SK-N-SH (cell line): ENCODE data around the gene UBAP1L. TPM values are rescaled to one million over a fixed set of nuclear protein-coding genes. Genes with fewer than 3 reads are reported as not detected.
"Not testable (repeated sequence)": the region's sequence is repeated elsewhere in the genome, so short reads cannot be mapped to it uniquely, and the experiment has no call there.

Source experiments
- CTCF ChIA-PET: fragments of 300-600, 350-600 bp; formaldehyde crosslinking; extraction: SDS; loops from one replicate; lab custom pipeline; 2021; lab: Yijun Ruan, JAX
- POLR2A ChIA-PET: fragments of 350-600 bp; sonication (Branson Sonifier 250); formaldehyde crosslinking; extraction: SDS; loops from one replicate; lab custom pipeline; 2020; ENCODE audit warnings: antibody characterized with exemption, inconsistent platforms; lab: Yijun Ruan, JAX
- DNase-seq: peaks from one replicate; pipeline ENCODE4 v3.0.0; 2012
- H2AFZ ChIP-seq: fragments of 200-600 bp; sonication (generic); 2 replicates; pipeline ENCODE4 v1.8.1; 2016; ENCODE audit warnings: antibody characterized with exemption, mild to moderate bottlenecking, low read depth
- H3F3A ChIP-seq: fragments of 200-600 bp; sonication (generic); replicated peaks from 2 replicates; pipeline ENCODE3; 2016; ENCODE audit warnings: antibody characterized with exemption, mild to moderate bottlenecking; ENCODE audit not compliant: insufficient read depth
- H3K27ac ChIP-seq, 2 experiments: fragments of 200-500 bp in 1 of 2; fragments of 200-600 bp in 1 of 2; sonication (Bioruptor generic) in 1 of 2; sonication (generic), shearing (Covaris generic) in 1 of 2; 2 replicates each; pipeline versions ENCODE4 v1.5.1 to v1.6.1; 2014 to 2016; ENCODE audit warnings: low read depth in 2 of 2, inconsistent platforms in 1 of 2, low read length in 1 of 2, mild to moderate bottlenecking in 1 of 2, mixed read lengths in 1 of 2
- H3K27me3 ChIP-seq: fragments of 200-600 bp; sonication (generic), shearing (Covaris generic); 2 replicates; pipeline ENCODE4 v1.6.1; 2016; ENCODE audit warnings: mixed run types; ENCODE audit not compliant: insufficient read depth
- H3K36me3 ChIP-seq, 2 experiments: fragments of 200-500 bp in 1 of 2; fragments of 200-600 bp in 1 of 2; sonication (Bioruptor generic) in 1 of 2; sonication (generic) in 1 of 2; replicated peaks in 1 of 2; 2 replicates each; pipeline versions ENCODE3 to v1.5.1; 2014 to 2016; ENCODE audit warnings: low read length in 1 of 2, mild to moderate bottlenecking in 1 of 2; ENCODE audit not compliant: insufficient read depth in 2 of 2, control insufficient read depth in 1 of 2
- H3K4me1 ChIP-seq, 2 experiments: fragments of 200-500 bp in 1 of 2; fragments of 200-600 bp in 1 of 2; sonication (Bioruptor generic) in 1 of 2; sonication (generic), shearing (Covaris generic) in 1 of 2; 2 replicates each; pipeline versions ENCODE4 v1.5.1 to v1.6.1; 2014 to 2016; ENCODE audit warnings: low read depth in 1 of 2, low read length in 1 of 2, mixed run types in 1 of 2; ENCODE audit not compliant: insufficient read depth in 2 of 2, control insufficient read depth in 1 of 2
- H3K4me2 ChIP-seq: fragments of 200-600 bp; sonication (generic), shearing (Covaris generic); 2 replicates; pipeline ENCODE4 v1.6.1; 2017; ENCODE audit warnings: mixed run types
- H3K4me3 ChIP-seq, 2 experiments: fragments of 200-500 bp in 1 of 2; fragments of 200-600 bp in 1 of 2; sonication (Bioruptor generic) in 1 of 2; sonication (generic), shearing (Covaris generic) in 1 of 2; 2 replicates each; pipeline versions ENCODE4 v1.5.1 to v1.8.1; 2014 to 2016; ENCODE audit warnings: low read depth in 2 of 2, inconsistent platforms in 1 of 2, low read length in 1 of 2, mild to moderate bottlenecking in 1 of 2, mixed read lengths in 1 of 2, moderate library complexity in 1 of 2
- H3K79me2 ChIP-seq: fragments of 200-600 bp; sonication (generic); 2 replicates; pipeline ENCODE4 v1.8.1; 2017; ENCODE audit warnings: mild to moderate bottlenecking; ENCODE audit not compliant: insufficient read depth
- H3K9ac ChIP-seq: fragments of 200-600 bp; sonication (generic); 2 replicates; pipeline ENCODE4 v1.6.1; 2017; ENCODE audit warnings: mixed run types
- H3K9me2 ChIP-seq: fragments of 200-600 bp; sonication (generic); 2 replicates; pipeline ENCODE4 v1.6.1; 2017; ENCODE audit warnings: mixed run types
- H3K9me3 ChIP-seq: fragments of 200-600 bp; sonication (generic); 2 replicates; pipeline ENCODE4 v1.6.1; 2017; ENCODE audit warnings: mixed run types, mild to moderate bottlenecking, moderate library complexity
- H4K20me1 ChIP-seq: fragments of 200-600 bp; sonication (generic); 2 replicates; pipeline ENCODE4 v1.6.1; 2017; ENCODE audit warnings: mild to moderate bottlenecking, mixed run types; ENCODE audit not compliant: insufficient read depth
- ELF1 ChIP-seq: IDR thresholded peaks from 2 replicates; pipeline ENCODE4 v1.4.0; 2012
- EZH2phosphoT487 ChIP-seq: fragments of 200-600 bp; sonication (generic); IDR thresholded peaks from 2 replicates; pipeline ENCODE4 v1.6.1; 2017; ENCODE audit warnings: low read depth, mixed run types, mild to moderate bottlenecking, antibody characterized with exemption, moderate library complexity, borderline replicate concordance
- FOXJ3 ChIP-seq: sonication (generic); formaldehyde crosslinking; IDR thresholded peaks from 2 replicates; pipeline ENCODE4 v1.5.1; 2020; ENCODE audit warnings: mild to moderate bottlenecking, missing genetic modification reagents
- GATA2 ChIP-seq: sonication (generic); formaldehyde crosslinking; IDR thresholded peaks from 2 replicates; pipeline ENCODE4 v1.5.0; 2020; ENCODE audit warnings: mild to moderate bottlenecking, missing genetic modification reagents
- NFIC ChIP-seq: IDR thresholded peaks from 2 replicates; pipeline ENCODE4 v1.4.0; 2012; ENCODE audit warnings: borderline replicate concordance
- NRF1 ChIP-seq: IDR thresholded peaks from 2 replicates; pipeline ENCODE4 v1.6.1; 2012; ENCODE audit warnings: low read depth, mild to moderate bottlenecking, low read length
- RAD21 ChIP-seq: IDR thresholded peaks from 2 replicates; pipeline ENCODE4 v1.6.1; 2012; ENCODE audit warnings: mild to moderate bottlenecking, low read length
- RFX5 ChIP-seq: IDR thresholded peaks from 2 replicates; pipeline ENCODE4 v1.6.1; 2012; ENCODE audit warnings: mild to moderate bottlenecking, improper control_type of control experiment, low read length
- SMC3 ChIP-seq: IDR thresholded peaks from 2 replicates; pipeline ENCODE4 v1.6.1; 2012; ENCODE audit warnings: low read depth, low read length, improper control_type of control experiment
- TCF12 ChIP-seq: IDR thresholded peaks from 2 replicates; pipeline ENCODE4 v1.4.0; 2012
- WGBS: methylation state at CpG from one replicate; pipeline ENCODE4 v1.1.6; 2017; ENCODE audit warnings: low lambda C conversion rate; 5-methylcytosine and 5-hydroxymethylcytosine counted together
- polyA plus RNA-seq, 3 experiments: library from polyadenylated mRNA; depleted of rRNA; stranded (reverse); fragments of >200 nt; gene quantifications; 2 replicates each; pipeline ENCODE4 v1.2.3, GENCODE V29; 2012
- TF ChIP-seq, protein P1 (sequence below): IDR thresholded peaks from 2 replicates; pipeline ENCODE4 v1.4.0; 2012; ENCODE audit warnings: low read depth
- TF ChIP-seq, protein P2 (sequence below): fragments of 150-350 bp; IDR thresholded peaks from 2 replicates; pipeline ENCODE4 v1.6.1; 2016; ENCODE audit warnings: mild to moderate bottlenecking, low read depth, low read length
- TF ChIP-seq, protein P3 (sequence below): fragments of 200-600 bp; sonication (generic); IDR thresholded peaks from 2 replicates; pipeline ENCODE4 v1.6.1; 2017; ENCODE audit warnings: antibody characterized with exemption, mild to moderate bottlenecking, moderate library complexity
- TF ChIP-seq, protein P4 (sequence below): IDR thresholded peaks from 2 replicates; pipeline ENCODE4 v1.4.0; 2012; ENCODE audit warnings: low read depth, borderline replicate concordance

The UBAP1L gene
- polyA plus RNA-seq, 1 of the 3 experiments (the other 2 are of a cell fraction) = 1.8 TPM

DNA sequence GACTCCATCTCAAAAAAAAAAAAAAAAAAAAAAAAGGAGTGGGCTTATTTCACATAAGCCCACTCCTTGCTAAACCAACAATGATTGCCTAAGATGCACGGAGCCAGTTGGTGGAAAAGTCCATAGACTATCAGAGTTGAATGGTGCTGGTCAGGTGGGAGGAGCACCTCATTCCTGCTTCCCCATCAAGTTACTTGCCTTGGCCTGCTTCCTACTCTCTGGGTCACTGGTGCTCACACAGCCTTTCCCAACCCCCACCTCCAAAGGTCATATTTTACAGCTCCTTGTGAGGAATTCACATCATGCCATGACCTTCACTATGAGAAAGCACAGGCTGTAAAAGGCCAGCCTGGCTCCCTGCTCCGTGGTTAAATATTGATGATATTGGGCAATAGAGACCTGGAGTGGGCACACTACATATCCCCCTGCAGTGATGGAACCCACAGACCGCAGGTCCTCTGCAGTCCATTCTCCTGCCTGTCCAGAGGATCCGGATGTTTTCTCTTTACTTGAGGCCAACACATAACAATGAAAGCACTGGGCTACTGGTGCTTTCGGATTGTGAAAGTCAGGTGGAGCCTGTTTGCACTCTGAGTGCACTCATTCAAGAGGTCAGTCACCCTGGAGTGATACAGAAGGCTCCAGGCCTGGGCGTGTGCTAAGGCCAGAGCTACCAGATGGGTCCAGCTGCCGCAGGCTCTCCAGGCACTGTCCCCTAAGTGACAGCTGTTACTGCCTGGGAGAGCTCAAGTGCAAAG, 70.1 kb downstream of the UBAP1L start, which contains the start of gene SLC51B:
TSS of gene SLC51B (plus strand) at position 664 of the 758 bp plus-strand sequence. CDS start 4,618 bp downstream, outside the sequence.
- no peak for TF ChIP-seq NFIC
- TF ChIP-seq FOXJ3 (CRISPR knock-in tag) = no peak
- TF ChIP-seq SMC3 = no peak
- no peak for TF ChIP-seq GATA2 (CRISPR knock-in tag)
- no peak for TF ChIP-seq EZH2phosphoT487
- TF ChIP-seq, protein P1, sequence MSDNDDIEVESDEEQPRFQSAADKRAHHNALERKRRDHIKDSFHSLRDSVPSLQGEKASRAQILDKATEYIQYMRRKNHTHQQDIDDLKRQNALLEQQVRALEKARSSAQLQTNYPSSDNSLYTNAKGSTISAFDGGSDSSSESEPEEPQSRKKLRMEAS = no peak
- TF ChIP-seq, protein P2, sequence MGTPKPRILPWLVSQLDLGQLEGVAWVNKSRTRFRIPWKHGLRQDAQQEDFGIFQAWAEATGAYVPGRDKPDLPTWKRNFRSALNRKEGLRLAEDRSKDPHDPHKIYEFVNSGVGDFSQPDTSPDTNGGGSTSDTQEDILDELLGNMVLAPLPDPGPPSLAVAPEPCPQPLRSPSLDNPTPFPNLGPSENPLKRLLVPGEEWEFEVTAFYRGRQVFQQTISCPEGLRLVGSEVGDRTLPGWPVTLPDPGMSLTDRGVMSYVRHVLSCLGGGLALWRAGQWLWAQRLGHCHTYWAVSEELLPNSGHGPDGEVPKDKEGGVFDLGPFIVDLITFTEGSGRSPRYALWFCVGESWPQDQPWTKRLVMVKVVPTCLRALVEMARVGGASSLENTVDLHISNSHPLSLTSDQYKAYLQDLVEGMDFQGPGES = no peak
- no peak for TF ChIP-seq ELF1
- TF ChIP-seq RFX5 = no peak
- TF ChIP-seq TCF12 = no peak
- no peak for TF ChIP-seq NRF1
- TF ChIP-seq, protein P3, sequence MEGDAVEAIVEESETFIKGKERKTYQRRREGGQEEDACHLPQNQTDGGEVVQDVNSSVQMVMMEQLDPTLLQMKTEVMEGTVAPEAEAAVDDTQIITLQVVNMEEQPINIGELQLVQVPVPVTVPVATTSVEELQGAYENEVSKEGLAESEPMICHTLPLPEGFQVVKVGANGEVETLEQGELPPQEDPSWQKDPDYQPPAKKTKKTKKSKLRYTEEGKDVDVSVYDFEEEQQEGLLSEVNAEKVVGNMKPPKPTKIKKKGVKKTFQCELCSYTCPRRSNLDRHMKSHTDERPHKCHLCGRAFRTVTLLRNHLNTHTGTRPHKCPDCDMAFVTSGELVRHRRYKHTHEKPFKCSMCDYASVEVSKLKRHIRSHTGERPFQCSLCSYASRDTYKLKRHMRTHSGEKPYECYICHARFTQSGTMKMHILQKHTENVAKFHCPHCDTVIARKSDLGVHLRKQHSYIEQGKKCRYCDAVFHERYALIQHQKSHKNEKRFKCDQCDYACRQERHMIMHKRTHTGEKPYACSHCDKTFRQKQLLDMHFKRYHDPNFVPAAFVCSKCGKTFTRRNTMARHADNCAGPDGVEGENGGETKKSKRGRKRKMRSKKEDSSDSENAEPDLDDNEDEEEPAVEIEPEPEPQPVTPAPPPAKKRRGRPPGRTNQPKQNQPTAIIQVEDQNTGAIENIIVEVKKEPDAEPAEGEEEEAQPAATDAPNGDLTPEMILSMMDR = no peak
- TF ChIP-seq, protein P4, sequence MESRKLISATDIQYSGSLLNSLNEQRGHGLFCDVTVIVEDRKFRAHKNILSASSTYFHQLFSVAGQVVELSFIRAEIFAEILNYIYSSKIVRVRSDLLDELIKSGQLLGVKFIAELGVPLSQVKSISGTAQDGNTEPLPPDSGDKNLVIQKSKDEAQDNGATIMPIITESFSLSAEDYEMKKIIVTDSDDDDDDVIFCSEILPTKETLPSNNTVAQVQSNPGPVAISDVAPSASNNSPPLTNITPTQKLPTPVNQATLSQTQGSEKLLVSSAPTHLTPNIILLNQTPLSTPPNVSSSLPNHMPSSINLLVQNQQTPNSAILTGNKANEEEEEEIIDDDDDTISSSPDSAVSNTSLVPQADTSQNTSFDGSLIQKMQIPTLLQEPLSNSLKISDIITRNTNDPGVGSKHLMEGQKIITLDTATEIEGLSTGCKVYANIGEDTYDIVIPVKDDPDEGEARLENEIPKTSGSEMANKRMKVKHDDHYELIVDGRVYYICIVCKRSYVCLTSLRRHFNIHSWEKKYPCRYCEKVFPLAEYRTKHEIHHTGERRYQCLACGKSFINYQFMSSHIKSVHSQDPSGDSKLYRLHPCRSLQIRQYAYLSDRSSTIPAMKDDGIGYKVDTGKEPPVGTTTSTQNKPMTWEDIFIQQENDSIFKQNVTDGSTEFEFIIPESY = no peak
- TF ChIP-seq RAD21 = no peak
- Histone ChIP-seq H3K36me3 (no peaks in the 10 kb centered on the region), H3K27ac (no peak within 1 kb of the TSS), H3K9me2 (no peaks in the 10 kb centered on the region), H2AFZ (0 out of 2 replicates have a peak within 1 kb of the TSS, but pooled peaks have one; percentile 35), H3F3A (no peaks in the 10 kb centered on the region), H3K27me3 (no peaks in the 10 kb centered on the region), H3K79me2 (no peaks in the 10 kb centered on the region), H3K4me2 (no peak within 1 kb of the TSS), H4K20me1 (no peaks in the 10 kb centered on the region), H3K9ac (no peak within 1 kb of the TSS), H3K4me3 (no peak within 1 kb of the TSS), H3K4me1 (peaks cover 0 to 12% of the 10 kb centered on the region in 2 experiments; a peak in 1 of 4 replicates), H3K9me3 (no peaks in the 10 kb centered on the region)
- CTCF ChIA-PET = interaction anchor here (1.4 to 4.2 kb wide), 2 partner anchors 11 to 283 kb away, joined by 3 to 21 read pairs; no protein-coding TSS in a partner anchor
- POLR2A ChIA-PET = no interaction called here
- no peak for DNase-seq
- WGBS = 81% methylated on average over 7 of the region's 7 CpGs

DNA sequence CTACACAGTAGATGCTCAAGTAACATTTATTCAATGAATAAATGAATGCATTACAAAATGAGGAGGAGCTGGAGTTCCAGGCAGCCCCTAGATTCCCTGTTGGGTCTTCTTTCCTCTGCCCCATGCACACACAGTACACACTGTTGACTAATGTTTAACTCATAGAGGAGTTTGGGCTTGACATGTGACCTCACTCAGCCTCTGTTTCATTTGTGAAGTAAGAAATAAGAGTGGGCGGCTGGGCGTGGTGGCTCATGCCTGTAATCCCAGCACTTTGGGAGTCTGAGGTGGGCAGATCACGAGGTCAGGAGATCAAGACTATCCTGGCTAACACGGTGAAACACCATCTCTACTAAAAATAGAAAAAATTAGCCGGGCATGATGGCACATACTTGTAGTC, 70.8 kb downstream of the UBAP1L start:
- CTCF ChIA-PET = interaction anchor here (1.2 to 4.2 kb wide), 3 partner anchors 10 to 283 kb away, joined by 3 to 21 read pairs (median 5); no protein-coding TSS in a partner anchor
- H3K9me3 ChIP-seq, H3K9ac ChIP-seq, POLR2A ChIA-PET, H3K79me2 ChIP-seq, H3K36me3 ChIP-seq, H3K4me3 ChIP-seq, H3K27ac ChIP-seq, H3F3A ChIP-seq, H3K4me1 ChIP-seq, H3K9me2 ChIP-seq, H4K20me1 ChIP-seq, H3K4me2 ChIP-seq, DNase-seq, H3K27me3 ChIP-seq: not testable (repeated sequence)
- 0 out of 2 replicates have a peak overlapping the region, but pooled peaks have one; percentile 35 for H2AFZ ChIP-seq
- 67% methylated on average over 5 of the region's 5 CpGs for WGBS
